HG03064 (cell line): Measurements from ENCODE around the gene VPS25.
"Not testable (repeated sequence)": the region's sequence is repeated elsewhere in the genome, so short reads cannot be mapped to it uniquely, and the experiment has no call there.

Experiments
- ATAC-seq: cut with Tn5 transposase; IDR thresholded peaks from one replicate; pipeline ENCODE4 v1.9.1; 2021; ENCODE audit warnings: low read depth; ENCODE audit not compliant: unreplicated experiment

VPS25 gene

DNA sequence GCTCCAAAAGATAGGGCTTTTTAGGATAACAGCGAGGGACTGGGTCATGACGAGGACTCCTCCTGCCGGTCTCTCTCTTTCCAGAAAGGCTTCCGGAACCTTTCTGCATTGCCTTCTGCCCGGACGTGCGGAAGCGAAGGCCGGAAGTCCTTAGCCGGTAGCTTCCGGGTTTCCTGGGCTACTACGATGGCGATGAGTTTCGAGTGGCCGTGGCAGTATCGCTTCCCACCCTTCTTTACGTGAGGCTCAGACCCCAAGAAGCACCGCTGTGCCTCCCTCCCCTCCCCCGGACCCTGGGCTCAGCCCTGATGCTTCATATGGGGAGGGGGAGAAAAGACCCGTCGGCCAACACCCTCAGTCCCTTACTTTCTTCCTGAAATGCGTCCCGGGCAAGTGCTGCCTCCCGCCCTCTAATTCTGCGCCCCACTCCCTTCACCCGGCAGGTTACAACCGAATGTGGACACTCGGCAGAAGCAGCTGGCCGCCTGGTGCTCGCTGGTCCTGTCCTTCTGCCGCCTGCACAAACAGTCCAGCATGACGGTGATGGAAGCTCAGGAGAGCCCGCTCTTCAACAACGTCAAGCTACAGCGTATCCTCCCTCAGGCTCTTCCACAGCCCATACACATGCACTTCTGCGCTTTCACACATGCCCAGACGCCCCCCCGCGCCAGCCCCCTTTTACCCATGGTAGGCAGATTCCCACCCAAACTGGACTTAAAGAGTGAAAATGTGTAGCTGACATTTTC lies at the start of gene VPS25:
Gene VPS25 (plus strand): TSS at position 160 of the 746 bp plus-strand sequence. CDS start 27 bp downstream, at position 187.
- no peak for ATAC-seq

DNA sequence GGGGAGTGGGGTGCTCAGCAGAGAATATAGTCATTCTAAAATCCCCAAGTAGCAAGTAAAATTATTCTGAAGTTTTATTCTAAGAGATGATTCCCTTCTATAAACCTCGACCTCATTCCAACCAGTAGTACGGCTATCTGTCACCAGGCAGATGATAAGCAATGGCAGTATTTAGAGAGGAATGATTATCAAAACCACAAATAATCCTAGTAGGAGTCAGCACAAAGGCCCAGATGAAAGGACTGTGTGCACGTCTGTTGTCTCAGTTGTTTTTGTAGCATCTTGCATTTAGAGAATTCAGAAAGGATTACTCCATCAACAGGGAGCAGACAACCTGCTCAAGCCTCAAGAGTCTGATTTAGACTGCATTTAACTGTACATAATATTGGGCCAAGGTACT lies 49.6 kb upstream of the VPS25 start:
- ATAC-seq, result no peak

DNA sequence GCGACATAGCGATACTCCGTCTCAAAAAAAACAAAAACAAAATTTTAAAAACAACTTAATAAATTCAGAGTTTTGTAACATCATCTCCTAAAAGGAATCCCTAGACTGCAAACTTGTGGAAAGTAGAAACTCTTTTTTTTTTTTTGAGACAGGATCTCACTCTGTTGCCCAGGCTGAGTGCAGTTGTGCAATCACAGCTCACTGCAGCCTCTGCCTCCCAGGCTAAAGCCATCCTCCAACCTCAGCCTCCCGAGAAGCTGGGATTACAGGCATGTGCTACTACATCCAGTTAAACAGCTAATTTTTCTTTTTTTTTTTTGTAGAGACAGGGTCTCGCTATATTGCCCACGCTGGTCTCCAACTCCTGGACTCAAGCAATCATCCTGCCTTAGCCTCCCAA lies 48.1 kb upstream of the VPS25 start:
- no peak for ATAC-seq

DNA sequence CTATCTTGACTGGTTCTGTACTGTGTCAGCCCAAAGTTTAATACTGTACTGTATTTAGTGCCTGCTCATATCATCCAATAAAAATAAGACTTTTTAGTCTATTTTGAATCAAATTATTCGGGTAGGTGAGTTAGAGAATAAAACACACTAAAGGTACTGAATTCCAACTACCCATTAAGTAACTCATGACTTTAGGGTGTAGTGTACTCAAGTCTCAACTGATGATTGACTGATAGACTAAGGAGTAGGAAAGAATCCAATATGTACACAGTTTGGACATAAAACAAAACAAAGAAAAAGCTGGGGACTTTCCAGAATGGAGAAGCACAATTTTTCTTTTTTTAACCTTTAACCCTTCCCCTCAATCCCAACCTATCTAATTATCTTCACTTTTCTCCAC lies 32.5 kb upstream of the VPS25 start:
- ATAC-seq, result no peak

DNA sequence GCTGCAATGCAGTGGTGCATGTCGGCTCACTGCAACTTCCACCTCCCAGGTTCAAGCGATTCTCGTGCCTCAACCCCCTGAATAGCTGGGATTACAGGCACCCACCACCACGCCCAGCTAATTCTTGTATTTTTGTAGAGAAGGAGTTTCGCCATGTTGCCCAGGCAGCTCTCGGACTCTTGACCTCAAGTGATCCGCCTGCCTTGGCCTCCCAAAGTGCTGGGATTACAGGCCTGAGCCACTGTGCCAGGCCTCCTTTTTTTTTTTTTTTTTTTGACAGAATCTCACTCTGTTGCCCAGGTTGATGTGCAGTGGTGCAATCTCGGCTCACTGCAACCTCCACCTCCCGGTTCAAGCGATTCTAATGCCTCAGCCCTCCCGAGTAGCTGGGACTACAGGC lies 30.3 kb upstream of the VPS25 start:
- ATAC-seq, result not testable (repeated sequence)

DNA sequence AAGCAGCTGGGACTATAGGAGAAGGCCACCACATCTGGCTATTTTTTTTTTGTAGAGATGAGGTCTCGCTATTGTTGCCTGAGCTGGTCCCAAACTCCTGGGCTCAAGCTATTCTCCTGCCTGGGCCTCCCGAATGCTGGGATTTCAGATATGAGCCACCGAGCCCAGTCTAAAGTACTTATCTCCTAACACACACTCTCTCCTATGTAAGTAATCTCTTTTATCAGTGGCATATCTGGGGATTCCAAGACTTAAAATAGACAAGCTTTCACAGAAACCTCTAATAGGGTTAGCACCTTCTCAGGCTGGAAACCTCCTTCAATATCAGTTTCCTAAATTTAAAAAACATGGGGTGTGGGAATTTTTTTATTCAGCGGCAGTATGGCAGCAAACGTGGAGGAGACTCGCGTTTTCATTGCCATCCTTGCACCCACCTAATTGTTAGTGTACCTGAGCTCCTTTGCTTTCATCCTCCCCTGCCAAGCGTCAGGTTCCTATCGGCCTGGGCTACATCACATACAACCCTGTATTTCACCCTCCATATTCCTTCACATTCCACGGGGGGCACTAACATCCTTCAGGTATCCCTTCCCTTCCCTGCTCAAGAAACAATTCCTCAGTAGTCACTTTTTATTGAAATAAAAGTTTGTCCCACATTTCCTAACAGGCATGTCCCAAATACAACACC lies 29.5 kb upstream of the VPS25 start:
- ATAC-seq, result no peak

DNA sequence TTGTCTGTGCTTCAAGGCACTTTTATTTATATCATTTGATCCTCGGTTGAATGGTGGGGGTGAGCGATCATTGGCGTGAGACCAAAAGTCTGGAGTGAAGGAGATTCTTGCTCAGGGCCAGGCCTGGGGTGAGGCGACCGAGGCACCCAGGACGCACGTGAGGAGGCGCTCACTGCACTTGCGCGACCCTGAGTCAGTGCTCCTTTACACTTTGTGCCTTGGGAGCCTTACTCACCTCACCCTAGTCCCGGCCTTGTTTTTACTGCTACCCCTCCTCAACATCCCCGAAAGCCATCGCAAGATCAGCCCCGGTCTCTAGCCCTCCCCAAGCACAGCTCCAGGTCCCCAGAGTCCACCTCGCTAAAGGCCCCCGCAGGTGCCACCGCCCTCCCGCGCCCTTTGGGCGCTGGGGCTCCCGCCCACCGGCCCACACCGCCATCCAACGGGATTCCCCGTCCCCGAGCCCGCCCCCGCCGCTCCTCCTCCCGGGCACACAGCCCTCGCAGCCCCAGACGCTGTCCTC lies 28.9 kb upstream of the VPS25 start:
- ATAC-seq, result peak; percentile 39

DNA sequence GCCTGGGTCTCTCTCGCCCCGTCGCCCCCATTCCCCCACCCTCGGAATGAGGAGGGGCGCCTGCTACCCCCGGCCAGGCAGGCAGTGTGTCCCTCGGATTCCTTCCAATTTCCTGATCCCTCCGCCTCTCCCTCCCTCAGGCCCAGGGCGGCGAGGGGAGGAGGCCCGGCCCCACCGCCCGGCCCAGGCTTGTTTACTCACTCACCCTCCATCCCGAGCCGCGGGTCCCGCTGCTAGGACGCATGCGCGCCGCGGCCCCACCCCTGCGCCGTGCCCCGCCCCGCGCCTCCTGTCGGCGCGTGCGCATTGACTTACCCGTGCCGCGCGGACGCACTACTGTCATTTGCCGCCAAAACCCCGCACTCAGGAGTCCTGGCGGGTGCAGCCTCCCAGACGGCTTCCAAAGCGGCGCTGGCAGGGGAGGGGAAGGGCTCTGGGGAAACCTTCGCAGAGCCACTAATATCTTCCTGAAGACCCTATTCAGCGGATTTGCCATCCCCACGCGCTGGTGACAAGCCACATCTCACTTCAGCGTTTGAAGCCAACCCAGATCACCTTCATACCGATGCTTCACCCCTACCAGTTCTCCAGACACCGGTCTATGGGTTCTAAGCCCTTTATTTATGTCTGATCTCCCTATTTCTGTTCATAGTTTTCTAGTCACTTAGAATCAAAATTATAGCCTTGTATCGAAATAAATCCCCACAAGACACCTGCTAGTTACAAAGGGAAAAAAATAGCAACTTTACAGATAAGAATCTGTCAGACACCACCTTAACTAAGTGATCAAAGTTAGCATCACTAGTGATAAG lies 28.2 kb upstream of the VPS25 start, which contains the start of gene EZH1:
Gene EZH1 (minus strand): TSS at position 235 of the 812 bp plus-strand sequence. CDS start 16,099 bp downstream, outside the sequence.
- peak; percentile 59 for ATAC-seq

DNA sequence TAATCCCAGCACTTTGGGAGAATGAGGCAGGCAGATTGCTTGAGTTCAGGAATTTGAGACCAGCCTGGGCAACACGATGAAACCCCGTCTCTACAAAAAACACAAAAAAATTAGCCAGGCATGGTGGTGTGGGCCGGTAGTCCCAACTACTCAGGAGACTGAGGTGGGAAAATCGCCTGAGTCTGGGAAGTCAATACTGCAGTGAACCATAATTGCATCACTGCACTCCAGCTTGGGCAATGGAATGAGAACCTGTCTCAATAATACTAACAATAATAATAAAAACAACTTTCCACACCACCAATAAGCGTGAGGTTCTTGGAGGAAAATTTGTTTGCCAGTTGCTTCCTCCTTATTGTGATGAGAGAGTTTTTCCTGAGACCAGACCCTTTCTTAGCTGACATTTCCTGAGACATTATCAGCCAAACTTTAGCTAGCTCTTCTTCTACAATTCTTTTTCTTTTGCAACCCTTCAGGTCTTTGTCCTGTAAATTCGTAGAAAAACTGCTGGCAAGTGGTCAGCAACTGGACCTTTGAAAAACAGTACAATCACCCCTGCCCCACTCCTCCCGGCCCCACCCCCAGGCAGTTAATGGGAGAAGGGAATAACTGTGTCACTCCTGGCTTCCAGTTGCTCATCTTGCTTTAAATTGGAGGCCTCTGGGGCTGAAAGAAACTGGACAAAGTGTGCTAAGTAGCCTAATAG lies 24.9 kb upstream of the VPS25 start:
- ATAC-seq, result no peak

DNA sequence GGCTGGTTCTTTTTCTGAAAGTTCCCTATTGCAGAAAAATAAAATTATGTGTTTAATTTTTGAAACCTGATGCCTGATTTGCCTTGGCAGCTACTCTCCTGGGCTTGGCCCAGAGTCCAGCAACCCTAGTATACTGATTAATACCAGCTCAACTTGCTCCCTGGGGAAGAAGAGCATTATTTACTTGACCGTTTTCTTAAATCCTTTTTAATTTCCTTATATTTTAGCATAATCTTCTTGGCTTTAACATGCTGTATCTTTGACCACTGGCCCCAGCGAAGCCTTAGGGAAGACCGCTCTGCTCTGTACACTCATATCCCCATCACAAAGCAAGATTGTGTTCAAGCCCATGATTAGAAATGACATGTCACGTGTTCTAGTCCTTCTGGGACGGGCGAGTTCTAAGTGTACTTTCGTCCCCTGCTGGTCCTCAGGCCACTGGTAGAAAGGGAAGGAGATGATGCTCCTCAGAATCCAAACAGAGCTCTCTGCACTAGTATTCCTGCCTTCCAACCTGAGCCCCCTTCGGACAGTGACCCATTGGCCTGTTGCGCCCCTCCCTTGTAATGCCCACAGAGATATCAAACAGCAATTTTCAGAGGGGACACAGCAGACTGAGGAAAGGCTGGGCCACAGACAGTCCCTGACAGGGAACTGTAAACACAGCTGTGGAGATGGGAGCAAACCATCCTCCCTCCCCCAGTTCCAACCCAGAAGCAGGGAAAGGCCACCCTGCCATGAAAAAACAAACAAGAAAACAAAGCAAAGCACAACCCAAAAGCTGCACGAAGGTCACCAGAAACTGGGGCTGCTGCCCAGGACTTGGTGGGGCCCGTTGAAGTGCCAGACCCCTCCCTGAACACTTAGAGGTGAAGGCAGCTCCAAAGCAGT lies 24.1 kb upstream of the VPS25 start:
- ATAC-seq, result no peak

DNA sequence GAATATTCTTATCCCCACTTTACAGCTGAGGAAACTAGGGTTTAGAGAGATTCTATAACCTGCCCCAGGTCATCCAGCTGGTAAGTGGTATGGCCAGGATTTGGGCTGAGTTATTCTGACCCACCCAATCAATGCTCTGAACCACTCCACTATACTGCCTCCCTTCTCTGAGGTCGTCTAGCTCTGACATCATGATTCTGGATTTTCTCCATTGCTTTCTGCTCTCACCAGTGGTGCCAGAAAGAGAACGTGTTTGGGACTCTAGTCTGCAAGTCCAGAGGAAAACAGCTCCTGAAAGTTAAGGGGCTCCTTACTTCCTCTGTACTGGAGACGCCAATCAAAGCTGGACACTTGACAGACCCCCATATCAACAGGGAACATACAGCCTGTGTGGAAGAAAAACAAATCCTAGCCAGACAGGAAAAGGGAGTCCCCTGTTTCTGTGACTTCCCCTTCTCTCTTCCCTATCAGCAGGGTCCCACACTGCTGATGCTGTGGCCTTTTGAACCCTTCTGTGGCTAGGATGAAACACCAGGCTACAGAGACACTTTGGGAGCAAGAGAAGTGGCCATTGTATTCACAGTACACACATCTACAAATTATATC lies 22.4 kb upstream of the VPS25 start:
- ATAC-seq, result no peak

DNA sequence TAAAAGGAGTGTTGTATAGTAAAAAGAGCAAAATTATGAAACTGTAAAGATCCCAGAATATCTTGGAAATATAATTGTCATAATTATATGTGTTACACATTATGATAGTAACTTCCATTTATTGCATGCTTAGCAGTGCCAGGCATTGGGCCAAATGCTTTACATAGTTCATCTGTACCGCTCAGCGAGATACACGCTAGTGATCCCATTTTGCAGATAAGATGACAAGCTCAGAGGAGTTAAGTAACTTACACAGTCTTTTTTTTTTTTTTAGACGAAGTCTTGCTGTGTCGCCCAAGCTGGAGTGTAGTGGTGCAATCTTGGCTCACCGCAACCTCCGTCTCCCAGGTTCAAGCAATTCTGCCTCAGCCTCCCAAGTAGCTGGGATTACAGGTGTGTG lies 21.6 kb upstream of the VPS25 start:
- no peak for ATAC-seq

DNA sequence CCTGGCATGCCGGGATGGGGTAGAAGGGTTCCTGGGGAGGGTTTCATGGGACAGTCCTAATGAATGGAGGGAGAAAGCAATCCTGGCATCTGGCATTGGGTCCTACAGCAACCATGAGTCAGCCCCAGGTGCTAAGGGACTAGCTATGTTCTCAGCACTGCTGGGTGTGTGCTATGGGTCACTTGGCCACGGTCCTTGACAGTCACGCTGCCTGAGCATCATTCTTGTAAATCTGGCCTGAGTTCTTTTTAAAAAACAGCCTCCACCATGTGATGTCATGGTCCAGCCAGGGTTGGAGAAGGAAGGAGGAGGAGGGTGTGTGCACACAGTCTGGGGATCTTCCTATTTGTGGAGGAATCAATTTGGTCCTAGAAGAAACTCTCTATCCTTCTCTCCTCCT lies 18.5 kb upstream of the VPS25 start:
- ATAC-seq, result no peak

DNA sequence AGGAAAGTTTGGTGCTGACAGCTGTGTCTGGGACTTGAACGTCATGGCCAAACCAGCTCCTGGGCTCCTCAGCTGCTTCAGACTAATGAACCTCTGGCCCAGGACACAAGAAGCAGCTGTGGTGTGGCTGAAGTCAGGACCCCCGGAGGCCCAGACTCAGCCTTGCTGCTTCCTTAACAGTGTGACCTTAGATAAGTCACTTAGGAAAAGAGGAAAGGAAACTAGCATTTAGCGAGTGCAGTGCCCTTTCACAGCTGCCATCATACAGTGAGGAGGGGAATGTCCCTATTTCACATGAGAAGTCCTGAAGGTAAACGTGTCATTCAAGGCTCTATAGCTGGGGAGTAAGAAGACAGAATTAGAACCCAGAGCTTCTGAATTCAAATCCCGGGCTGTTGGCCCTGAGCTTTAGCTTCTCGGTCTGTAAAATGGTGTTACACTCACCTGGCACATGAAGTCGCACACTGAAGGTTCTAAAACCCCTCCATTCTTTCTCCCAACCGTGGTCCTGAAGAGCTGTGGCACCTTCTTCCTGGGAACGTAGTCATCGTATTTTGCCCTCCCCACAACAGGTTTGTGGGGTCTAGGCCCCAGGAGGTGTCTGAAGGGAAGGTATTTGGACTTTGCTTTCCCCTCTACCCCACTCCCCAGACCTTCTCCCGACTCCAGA lies 13.1 kb upstream of the VPS25 start:
- no peak for ATAC-seq

DNA sequence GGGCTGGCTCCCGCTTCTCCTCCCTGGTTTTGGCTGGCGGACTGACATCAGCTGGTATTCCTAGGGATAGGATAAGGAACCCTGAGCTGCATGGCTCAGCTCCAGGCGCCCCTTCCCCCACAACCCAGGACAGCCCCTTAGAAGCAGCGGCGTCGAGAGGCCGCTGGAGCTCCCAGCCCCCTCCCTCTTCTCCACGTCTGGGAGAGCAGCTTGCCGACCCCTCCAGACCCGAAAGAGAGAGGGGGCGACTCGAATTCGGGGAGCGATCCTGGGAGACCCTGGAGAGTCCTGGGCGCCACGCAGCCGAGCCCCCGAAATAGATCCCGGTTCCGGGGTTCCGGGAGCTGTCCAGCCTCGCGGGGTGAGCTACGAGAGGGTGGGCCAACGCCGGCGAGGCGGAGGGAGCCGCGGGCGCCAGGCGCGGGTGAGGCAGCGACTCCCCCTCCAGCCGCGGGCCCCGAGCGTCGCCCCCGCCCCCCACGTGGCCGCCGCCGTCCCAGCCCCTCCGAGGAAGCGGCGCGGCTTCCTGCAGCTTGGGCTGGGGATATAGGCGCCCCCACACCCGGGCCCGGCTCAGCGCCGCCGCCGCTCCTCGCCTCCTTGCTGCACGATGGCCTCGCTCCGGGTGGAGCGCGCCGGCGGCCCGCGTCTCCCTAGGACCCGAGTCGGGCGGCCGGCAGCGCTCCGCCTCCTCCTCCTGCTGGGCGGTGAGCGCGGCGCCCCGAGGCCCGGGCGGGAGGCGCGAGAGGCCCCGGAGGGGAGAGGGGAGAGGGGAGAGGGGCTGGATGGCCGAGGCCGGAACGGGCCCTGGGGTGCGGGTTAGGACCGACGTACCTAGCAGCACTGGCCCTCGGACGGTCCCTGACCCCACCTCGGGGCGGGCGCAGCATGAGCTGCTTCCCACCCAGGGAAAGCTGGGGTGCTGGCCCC lies 12.3 kb upstream of the VPS25 start, which contains the start of gene RAMP2:
Gene RAMP2 (plus strand): TSS at position 576 of the 930 bp plus-strand sequence. CDS start 35 bp downstream, at position 611.
- no peak for ATAC-seq

DNA sequence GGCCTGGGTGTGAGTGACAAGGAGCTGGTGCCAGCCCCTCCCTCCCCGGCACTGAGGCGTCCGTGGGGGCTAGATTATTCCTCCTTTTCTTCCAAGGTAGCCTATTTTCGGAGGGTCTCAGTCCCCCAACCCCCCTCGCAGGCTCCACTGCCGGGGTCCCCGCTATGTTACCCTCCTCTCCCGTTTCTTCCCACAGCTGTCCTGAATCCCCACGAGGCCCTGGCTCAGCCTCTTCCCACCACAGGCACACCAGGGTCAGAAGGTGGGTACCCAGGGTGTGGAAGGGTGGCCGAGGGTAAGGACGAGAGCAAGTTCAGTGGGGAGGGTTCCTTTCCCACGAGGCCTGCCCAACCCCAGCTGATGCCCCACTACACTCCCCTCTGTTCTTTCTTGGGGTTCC lies 11.6 kb upstream of the VPS25 start:
- no peak for ATAC-seq

DNA sequence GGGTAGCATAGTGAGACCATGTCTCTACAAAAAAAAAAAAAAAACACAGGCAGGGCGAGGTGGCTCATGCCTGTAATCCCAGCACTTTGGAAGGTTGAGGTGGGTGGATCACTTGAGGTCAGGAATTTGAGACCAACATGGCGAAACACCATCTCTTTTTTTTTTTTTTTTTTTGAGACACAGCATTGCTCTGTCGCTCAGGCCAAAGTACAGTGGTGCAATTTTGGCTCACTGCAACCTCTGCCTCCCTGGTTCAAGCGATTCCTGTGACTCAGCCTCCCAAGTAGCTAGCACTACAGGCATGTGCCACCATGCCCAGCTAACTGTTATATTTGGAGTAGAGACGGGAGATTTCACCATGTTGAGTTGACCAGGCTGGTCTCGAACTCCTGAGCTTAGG lies 7.1 kb upstream of the VPS25 start:
- no peak for ATAC-seq
